ENCODE measurements around the gene CTBP2.

CTBP2 gene

DNA sequence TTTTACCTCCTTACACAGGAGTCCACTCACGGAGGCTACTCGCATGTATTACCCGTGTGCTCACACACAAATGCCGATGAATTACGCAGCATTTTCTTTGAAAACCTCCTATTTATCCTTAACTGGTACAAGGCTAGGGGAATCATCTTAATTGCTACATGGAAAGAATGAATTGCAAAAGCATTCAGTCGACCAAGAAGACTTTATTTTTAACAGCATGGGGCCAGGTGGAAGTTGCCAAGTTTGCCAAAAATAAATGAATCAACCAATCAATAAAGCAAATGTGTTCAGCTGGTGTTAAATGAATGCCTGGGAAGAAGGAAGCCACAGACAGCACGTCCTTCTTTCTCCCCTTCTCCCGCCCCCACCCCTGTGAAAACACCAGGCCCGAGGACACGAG is 55.8 kb downstream of the CTBP2 start:
- DNase-seq = no peak

DNA sequence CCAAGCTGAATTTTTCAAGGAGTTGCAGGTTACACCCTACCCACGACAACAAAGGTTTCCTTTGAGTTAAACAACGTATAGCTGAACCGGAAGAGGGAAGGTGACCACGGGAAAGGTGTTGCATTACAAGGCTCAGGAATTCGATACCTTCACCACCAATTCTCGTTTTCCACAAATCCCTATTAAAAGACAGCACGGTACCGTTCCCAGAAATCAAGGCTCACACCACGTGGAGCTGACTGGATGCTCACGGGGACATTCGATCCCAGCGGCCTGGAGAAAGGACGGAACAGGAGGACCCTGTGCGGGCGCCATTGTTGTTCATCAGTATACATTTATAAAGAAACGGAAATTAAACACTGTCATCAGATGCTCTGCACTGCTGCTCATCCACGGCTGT is 56.4 kb downstream of the CTBP2 start:
- DNase-seq = no peak

DNA sequence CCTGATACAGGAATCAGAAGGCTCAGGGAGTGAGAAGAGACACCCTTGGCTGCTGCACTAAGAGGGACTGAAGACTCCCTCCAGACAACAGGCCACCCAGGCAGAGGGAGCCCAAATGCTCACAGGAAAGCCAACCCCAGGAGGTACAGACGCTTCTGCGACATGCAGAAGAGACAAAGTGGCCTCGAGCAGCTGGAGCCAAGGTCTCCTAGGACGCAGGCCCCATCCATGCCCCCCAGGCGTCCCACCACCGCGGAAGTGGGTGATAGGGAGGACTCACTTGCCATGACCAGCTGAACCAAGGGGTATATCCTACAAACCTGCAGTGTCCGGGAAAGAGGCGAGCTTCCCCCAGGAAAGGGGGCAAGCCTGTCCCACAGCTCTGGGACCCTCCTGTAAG is 56.9 kb downstream of the CTBP2 start:
- no peak for DNase-seq

DNA sequence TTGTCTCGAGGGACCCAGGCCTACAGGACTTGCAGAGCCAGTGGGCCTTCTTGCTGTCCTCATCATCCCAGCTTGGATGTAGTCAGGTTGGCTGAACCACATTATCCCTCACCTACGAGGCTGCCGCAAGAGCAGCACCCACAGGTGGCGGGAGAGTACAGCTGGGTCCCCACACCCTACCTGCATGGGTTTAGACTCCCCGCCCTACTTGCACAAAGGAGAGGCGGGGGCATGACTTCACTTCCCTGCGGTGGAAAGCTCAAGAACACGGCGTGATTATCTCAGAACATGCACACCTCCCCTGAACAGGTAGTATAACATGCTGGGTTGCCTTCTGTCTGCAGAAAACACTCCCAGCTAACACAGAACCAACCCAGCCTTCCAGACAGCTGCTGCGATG is 57.5 kb downstream of the CTBP2 start:
- no peak for DNase-seq

DNA sequence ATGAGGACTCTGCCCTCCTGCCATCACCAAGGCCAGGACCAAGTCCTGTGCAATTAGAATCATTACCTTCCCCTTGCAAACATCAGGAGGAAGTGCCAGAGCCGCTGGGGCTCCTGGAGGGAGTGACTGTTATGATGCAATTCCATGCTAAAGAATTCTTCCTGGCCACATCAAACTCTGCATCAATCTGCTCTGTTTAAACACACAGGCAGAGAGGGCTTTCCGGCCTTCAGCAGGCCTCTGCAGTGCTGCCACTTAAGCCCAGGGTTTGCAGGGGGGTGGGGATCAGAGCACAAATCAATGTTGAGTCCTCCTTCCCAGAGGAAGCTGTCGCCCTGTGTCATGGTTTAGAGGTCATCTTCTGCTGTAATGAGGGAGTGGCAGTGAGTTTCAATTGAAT is 58.1 kb downstream of the CTBP2 start:
- DNase-seq = no peak

DNA sequence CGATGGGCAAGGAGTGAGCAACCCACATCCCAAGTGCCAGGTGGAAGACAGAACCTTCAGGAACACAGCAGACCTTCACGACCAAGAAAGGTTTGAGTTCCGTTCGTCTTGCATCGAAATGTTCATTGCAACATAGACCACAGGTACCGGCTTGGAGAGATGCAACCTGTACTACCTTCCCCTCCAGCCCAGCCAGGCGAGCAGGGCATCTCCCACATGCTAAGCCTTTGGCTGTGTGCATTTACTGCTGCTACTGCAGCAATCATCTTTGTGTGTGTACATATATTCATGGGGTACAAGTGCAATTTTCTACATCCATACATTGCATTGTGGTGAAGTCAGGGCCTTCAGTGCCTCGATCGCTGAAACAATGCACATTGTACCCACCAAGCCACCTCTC is 58.8 kb downstream of the CTBP2 start:
- DNase-seq = no peak

DNA sequence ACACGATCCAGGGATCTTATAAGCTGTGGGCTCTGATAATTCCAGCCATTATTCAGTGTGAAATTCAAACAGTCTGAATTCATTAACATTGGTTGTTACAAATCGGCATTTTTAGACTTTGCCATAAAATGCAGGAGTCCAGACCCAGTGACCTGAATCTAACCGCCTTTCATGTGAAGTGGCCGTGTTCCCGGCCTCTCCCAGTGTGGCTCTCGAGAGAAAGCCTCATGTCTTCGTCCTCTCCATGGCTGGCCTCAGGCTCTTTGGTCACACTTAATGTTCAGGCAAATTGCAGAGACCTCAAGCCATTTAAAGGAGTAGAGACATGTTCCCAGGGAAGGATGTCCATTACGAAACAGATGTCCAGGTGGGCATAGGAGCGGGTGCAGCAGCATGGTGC is 59.3 kb downstream of the CTBP2 start:
- no peak for DNase-seq

DNA sequence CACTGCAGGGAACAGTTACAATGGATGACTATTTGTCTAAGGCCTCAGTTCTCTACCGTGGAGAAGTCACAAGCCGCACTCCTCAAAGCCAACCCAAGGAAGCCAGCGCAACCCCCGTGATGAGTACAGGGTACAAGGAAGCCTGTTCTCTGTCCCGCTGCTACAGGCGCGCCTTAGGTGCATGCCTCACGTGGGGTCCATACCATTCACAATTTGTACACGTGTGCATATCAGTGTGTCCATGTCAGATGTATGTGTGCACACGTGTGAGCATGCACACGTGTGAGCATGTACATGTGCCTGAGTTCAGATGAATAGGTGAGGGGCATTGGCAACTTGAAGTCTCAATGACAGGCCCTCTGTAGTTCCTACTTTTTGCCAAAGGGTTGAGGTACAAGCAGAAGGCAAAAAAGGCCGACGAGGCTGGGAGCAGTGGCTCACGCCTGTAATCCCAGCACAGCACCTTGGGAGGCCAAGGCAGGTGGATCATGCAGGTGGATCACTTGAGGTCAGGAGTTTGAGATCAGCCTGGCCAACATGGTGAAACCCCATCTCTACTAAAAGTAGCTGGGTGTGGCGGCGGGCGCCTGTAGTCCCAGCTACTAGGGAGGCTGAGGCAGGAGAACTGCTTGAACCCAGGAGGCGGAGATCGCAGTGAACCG is 62.8 kb downstream of the CTBP2 start:
- DNase-seq = no peak

DNA sequence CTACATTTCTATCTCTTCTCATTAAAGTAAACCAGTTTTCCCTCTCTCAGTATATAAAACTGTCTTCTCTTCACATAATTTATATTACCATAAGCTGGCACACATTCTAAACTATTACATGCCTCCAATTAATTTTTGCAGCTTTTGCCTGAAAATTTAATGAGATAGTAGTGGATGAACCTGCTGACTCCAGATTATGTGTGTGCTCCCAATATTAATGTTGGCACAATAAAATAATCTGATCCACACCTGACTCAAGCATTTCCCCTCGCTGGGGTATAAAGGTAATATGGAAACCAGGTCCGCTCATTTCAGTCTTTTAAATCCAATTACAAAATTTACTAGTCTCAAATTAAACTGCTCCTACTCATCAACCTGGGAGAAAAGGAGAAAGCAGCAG is 63.4 kb downstream of the CTBP2 start:
- no peak for DNase-seq

DNA sequence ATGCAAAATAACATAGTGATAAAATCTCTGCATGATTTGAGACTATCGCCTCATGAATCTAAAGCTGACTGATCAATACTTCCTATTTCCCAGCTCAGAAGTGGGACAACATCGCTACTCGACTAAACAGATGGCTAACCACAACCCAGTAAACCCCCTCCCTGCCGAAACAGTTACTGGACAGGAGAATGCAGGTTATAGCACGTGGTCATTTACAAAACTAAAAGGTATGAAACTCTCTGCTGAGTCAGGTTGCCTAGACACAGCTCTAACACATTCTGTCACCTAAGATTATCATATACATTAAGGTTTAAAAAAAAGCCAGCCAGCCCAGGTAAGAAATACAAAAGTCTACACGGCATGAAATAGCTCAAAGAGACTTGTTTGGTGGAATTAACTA is 64.0 kb downstream of the CTBP2 start:
- peak; percentile 16 for DNase-seq

DNA sequence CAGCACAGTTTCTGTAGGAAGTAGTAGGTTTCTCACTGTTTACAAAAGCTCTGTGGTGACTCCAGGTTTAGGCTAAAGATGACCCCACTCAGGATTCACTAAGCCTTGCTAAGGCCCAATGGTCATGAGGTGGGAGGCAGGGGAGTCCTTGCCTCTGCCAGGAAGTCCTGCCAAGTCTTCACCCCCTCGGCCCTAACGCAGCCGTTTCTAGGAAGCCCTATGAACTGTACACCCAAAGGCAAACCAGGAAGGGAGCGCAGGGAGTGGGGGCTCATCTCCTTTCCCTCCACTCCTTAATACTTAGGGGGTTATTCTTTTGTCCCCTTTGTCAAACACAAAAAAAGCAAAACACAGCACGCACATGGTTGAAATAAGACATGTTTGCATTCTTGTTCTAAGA is 64.6 kb downstream of the CTBP2 start:
- no peak for DNase-seq

DNA sequence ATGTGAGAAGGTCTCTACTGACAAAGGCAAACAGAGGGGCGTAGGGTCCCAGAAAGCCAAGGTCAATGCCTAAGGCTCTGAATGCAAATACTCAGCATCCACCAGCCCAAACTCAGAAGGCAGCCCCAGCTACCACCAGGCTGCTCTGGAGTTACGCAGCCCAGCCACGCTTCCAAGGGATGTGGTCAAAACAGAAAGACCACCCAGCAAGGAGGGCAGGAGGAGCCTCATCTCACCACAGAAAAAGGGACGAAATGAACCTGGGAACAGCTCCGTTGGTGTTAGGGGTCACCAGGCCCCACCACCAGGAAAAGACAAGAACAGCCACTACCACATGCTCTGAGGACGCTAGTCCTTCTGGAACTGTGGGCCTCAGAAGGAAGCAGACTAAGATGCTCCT is 65.1 kb downstream of the CTBP2 start:
- no peak for DNase-seq

DNA sequence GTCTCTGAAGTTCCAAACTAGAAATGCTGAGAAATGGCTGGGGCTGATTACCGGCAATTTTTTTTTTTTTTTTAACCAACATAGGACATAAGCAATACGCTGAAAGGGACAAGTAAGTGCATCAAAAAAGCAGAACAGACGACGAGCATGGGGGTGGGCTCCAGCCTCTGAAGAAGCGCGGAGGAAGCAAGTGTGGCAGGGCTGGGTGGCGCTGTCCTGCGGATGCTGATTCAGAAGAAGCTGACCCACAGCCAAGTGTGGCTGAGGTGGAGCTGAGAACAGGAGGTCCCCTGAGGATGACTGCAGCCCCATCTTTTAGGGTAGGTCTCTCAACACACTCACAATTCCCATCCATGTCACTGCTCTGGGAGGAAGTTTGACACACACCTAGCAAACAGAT is 65.6 kb downstream of the CTBP2 start:
- DNase-seq = no peak

DNA sequence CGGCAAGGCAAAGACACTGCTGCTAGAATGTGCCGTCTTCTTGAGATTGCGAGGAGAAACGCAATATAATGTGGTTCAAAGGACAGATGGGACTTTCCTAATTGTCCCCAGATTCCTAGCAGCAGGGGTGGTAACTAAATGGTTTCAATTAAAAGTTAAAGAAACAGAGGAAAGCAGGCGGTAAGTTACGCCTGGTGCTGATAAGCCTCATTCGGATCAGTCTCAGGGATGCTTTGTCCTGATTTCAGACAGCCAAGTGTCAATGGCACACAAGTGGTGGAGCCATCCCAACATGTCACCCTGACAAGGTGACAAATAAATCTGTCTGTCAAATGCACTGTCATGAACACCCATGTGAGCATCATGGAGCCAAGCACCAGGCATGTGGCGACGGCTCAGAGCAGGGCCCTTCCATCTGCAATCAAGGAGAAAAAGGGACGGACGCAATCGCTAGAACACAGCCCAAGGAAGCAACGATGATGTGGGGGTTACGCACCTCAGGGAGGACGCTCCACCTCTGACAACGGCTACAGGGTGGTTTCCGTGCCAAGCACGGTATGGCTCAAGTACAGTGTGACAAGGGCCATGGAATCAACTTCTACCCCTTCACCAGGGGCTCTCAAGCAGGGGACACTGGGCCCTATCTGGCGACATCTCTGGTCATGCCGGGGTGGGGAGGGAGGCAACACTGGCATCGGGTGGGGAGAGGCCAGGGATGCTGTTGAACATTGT is 66.2 kb downstream of the CTBP2 start:
- DNase-seq = no peak

DNA sequence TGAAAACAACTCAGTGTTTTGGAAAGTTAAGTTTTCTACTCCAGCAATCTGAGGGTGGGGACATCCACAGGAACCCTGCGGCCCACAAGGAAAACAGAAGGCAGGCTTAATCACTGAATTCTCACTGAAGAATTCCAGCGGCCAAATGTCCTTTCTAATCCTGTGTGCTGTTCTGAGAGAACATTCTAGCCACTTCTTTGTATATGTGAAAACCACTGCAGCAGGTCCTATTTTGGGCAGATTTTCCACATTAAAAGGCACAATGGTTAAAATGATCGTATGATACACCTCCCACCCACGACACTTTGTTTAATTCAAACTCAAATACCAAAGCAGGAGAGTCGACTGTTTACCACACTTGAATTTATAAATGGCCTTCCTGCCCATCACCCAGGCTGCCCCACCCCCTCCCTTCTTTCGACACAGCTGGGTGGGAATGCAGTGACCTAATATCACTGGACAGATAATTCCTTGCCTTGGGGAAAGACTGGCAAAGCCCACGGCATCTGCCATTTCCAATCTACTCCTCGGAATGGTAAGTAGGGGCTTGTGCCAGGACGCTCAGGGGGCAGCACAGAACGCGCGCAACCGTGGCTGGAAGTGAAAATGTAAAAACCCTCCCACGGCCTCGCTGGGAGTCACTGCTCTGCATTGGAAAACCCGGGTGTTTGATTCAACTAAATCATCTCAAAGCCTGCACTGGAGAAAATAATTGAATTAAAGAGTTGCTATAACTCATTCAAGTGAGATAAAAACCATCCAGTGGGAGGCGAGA is 67.0 kb downstream of the CTBP2 start:
- no peak for DNase-seq

DNA sequence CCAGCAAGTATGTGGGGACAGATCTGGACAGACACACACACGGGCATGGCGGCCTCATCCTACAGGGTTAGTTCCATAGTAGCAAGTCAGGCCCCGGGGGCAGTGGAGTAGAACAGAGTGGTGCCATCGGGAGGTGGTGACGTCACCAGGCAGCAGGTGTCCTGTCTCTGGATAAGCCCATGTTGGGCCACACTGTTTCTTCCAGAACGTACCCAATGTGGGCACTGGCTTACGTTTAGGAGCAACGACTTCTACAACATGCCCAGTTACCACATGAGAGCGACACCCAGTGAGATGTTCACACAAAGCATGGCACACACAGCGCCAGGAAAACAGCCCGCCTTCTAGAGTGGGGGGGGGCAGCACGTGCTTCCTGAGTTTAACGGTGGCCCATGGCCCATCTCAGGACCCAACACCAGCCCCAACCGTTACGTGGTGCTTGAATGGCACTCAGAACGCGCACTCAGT is 67.8 kb downstream of the CTBP2 start:
- no peak for DNase-seq

DNA sequence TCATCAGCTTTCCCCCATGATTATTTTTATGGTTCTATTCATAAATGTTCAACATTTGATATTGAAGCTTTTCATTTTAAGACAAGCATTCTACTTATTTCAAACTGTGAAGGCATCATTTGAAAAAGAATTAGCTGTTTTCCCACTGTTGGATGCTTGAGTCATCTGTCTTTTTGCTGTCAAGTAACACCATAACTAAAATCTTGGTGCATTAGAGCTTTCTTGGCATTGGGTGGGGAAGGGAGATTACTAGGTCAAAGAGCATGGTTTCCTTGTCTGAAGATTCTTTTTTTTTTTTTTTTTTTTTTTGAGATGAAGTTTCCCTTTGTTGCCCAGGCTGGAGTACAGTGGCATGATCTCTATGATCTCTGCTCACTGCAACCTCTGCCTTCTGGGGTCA is 68.5 kb downstream of the CTBP2 start:
- no peak for DNase-seq

DNA sequence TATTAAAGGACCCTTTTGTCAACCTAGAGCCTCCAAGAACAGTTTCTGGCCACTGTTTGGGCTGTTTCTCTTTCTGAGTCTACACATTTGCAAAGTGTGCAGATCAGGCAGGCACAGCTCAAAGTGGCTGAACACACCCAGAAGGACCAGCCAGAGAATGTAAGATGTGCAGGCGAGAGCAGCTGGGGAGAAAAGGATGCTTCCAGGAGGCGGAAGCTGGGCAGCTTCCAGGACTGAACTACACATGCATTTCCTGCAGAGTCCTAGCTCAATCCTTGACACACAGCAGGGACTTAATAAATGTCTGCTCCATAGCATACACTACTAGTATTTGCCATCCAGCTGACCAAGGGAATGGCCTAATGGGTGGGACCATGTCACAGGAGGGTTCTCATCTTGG is 70.9 kb downstream of the CTBP2 start:
- no peak for DNase-seq

DNA sequence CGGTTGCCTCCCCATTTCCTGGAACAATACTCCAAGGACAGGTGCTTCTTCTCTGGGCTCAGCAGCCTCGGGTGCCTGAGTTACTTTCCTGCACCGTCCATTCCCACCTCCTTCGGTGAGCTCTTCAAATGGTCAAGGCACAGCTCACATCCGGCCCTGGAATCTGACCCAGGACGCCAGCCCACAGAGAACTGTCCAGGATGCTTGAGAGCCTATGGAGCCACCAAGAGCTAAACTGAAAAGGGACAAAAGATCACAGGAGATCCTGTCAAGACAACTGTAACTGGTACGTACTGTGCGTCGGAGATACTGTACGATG is 72.5 kb downstream of the CTBP2 start:
- no peak for DNase-seq

DNA sequence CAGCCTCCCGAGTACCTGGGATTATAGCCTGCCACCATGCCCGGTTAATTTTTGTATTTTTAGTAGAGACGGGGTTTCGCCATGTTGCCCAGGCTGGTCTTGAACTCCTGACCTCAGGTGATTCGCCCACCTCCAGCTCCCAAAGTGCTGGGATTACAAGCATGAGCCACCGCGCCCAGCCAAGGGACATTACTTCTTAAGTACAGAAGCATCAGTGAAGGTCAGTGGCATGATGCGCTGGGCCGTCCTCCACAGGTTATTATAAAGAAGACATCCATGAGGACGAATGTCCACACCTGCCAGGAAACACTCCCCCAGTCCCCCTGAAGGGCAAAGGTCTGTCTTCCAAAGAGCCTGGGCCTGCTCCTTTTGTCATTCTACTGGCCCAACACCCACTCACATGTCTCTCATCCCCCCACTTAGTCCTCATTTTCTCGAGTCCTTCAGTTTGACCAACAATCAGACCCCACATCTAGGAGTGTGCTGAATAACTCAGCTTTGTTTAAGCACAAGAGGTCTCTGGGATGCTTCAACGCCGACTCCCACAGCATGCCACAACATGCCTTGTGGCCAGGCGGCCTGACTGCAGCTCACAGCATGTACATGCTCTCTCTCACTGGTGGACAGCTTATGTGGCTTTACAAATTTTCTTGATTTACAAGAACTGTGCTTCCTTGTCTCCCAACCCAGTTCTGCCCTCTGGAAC is 73.0 kb downstream of the CTBP2 start:
- DNase-seq = no peak

DNA sequence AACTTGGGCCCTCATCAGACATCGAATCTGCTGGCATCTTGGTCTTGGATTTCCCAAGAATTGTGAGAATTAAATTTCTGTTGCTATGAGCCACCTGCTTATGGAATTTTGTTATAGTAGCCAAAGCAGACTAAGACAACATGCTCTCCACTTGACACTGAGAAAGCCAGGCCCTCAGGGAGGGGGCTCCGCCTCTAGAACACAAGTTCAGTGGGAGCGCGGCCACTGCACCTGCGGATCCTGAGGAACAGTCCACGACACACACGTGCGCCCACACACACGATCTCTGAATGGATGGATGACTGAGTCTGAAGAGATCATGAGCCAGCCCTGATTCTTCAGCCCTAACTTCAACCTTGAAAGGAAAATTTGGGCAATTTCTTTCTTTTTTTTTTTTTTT is 73.7 kb downstream of the CTBP2 start:
- no peak for DNase-seq

DNA sequence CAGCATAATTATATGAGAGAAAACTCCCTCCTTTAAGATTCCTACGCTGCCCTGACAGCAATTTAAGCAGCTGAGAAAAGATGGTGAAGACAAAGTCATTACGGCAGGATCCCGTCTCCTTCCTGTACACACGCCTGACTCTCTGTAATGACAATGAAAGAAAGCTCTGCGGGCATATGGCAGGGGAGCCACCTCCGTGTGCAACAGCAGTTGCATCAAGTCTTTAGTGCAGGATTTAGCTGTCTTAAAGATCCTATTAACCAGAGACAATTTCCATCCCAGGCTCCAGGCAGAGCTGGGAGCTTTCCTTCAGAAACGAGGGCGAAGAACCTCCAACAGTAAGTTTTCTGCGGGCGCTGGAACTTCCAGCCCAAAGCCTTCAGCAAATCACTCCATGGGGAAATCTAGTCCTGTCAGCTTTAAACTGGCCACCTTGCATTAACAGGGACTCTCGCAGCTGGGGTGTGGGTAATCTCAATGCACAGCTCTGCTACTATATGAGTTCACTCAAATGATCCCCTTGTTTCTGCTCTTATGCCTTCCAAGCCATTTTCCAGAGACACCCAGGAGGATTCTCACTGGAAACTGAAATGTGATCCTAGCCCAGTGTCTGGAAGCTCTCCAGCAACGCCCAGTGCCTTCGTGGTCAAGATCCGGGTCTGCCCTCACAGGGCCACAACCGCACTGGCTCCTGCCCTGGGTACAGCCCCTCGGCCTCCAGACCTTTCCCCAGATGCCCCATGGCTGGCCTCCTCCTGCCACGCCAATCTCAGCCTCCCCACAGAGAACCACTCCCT is 74.9 kb downstream of the CTBP2 start:
- no peak for DNase-seq

Measured in activated CD4-positive, alpha-beta T cell treated with anti-CD3 and anti-CD28 coated beads, Interleukin-10, Interleukin-2, amounts not matched to agents 100 ng/mL and 50 ng/mL, durations not matched to agents 16 hours and 8 hours (primary cell).